K562 (cell line): ENCODE measurements around the gene CROCC2. TPM values are rescaled to one million over a fixed set of nuclear protein-coding genes. Genes with fewer than 3 reads are reported as not detected.

ENCODE experiments used
- ATAC-seq: fragments of 200-7000 bp; cut with Tn5 transposase; 3 replicates; pipeline ENCODE4 v1.9.1; 2020; ENCODE audit warnings: moderate library complexity
- BruUV-seq: library from RNA; stranded (reverse); fragments of 400-500 nt; replicated peaks from 2 replicates; lab custom pipeline; 2021; lab: Mats Ljungman, UMichigan
- CTCF ChIA-PET: fragments of 300-600 bp; formaldehyde crosslinking; extraction: SDS; loops from one replicate; lab custom pipeline; 2021; ENCODE audit warnings: low intra/inter-chr PET ratio; lab: Yijun Ruan, JAX
- POLR2A ChIA-PET: fragments of 300-600, 350-650 bp; sonication (Branson Sonifier 250); formaldehyde crosslinking; extraction: SDS; loops from one replicate; lab custom pipeline; 2021; ENCODE audit warnings: antibody characterized with exemption, inconsistent platforms; lab: Yijun Ruan, JAX
- DNase-seq, 4 experiments: peaks; one replicate each; pipeline versions ENCODE4 v3.0.0 to v3.0.0-alpha.2; 2011 to 2018; ENCODE audit warnings: low spot score in 3 of 4, mixed read lengths in 3 of 4; ENCODE audit errors: extremely low read depth in 1 of 4
- FAIRE-seq: peaks from 2 replicates; lab custom pipeline; 2011; peaks lifted over from hg19 to GRCh38; lab: Jason Lieb, UNC
- H2AFZ ChIP-seq: 2 replicates; pipeline ENCODE4 v1.6.0; 2011; ENCODE audit warnings: low read depth, low read length, control low read depth, inconsistent platforms
- H3K27ac ChIP-seq: fragments of 200-600 bp; 3 replicates; pipeline ENCODE4 v1.8.0; 2011; ENCODE audit warnings: low read depth, mild to moderate bottlenecking, control low read depth, inconsistent platforms, low read length, moderate library complexity, mixed read lengths; ENCODE audit errors: extremely low read depth
- H3K27me3 ChIP-seq, 2 experiments: fragments of 300-600 bp in 1 of 2; 2 replicates in 1 of 2; 3 replicates in 1 of 2; pipeline versions ENCODE4 v1.6.0 to v1.8.0; 2011; ENCODE audit warnings: inconsistent platforms in 2 of 2, low read length in 2 of 2, mild to moderate bottlenecking in 1 of 2, mixed read lengths in 1 of 2, moderate library complexity in 1 of 2; ENCODE audit not compliant: control insufficient read depth in 2 of 2, insufficient read depth in 2 of 2
- H3K36me3 ChIP-seq: fragments of 300-600 bp; 3 replicates; pipeline ENCODE4 v1.8.0; 2011; ENCODE audit warnings: mild to moderate bottlenecking, low read length, inconsistent platforms; ENCODE audit not compliant: control insufficient read depth, insufficient read depth
- H3K4me1 ChIP-seq, 2 experiments: fragments of 200-600 bp in 1 of 2; replicated peaks in 1 of 2; 2 replicates in 1 of 2; 3 replicates in 1 of 2; pipeline versions ENCODE4 v1.5.1 to v1.8.0; 2011; ENCODE audit warnings: inconsistent platforms in 2 of 2, low read length in 2 of 2, mild to moderate bottlenecking in 1 of 2, mixed read lengths in 1 of 2, moderate library complexity in 1 of 2; ENCODE audit not compliant: control insufficient read depth in 2 of 2, insufficient read depth in 2 of 2
- H3K4me2 ChIP-seq: 2 replicates; pipeline ENCODE4 v1.6.1; 2011; ENCODE audit warnings: low read length, control low read depth, inconsistent platforms, mixed read lengths; ENCODE audit not compliant: insufficient read depth
- H3K4me3 ChIP-seq: fragments of 200-600 bp; sonication (generic), shearing (Covaris generic); 2 replicates; pipeline ENCODE4 v1.5.1; 2016; ENCODE audit warnings: control low read depth, inconsistent platforms
- H3K79me2 ChIP-seq: fragments of 200-600 bp; 3 replicates; pipeline ENCODE4 v1.8.0; 2011; ENCODE audit warnings: low read length, inconsistent platforms; ENCODE audit not compliant: control insufficient read depth, insufficient read depth
- H3K9ac ChIP-seq, 2 experiments: 2 replicates each; pipeline versions ENCODE4 v1.6.0 to v1.6.1; 2011; ENCODE audit warnings: low read depth in 2 of 2, low read length in 2 of 2, control low read depth in 1 of 2, inconsistent platforms in 1 of 2, mild to moderate bottlenecking in 1 of 2, mixed read lengths in 1 of 2; ENCODE audit not compliant: insufficient read depth in 1 of 2
- H3K9me1 ChIP-seq: one replicate; pipeline ENCODE4 v1.6.0; 2011; ENCODE audit warnings: inconsistent platforms, mild to moderate bottlenecking, low read length, moderate library complexity; ENCODE audit not compliant: control insufficient read depth, insufficient read depth
- H3K9me3 ChIP-seq: replicated peaks from 2 replicates; pipeline ENCODE4 v1.5.1; 2011; ENCODE audit warnings: low read depth, low read length, inconsistent platforms; ENCODE audit not compliant: control insufficient read depth, insufficient read depth
- H4K20me1 ChIP-seq: replicated peaks from 2 replicates; pipeline ENCODE4 v1.6.1; 2011; ENCODE audit warnings: low read length, inconsistent platforms, mixed read lengths; ENCODE audit not compliant: control insufficient read depth, insufficient read depth
- CTCFL ChIP-seq: IDR thresholded peaks from 2 replicates; pipeline ENCODE4 v1.6.1; 2011; ENCODE audit warnings: borderline replicate concordance, low read depth, mild to moderate bottlenecking, moderate library complexity, low read length; ENCODE audit not compliant: insufficient read depth, poor library complexity, severe bottlenecking
- ETV1 ChIP-seq: fragments of 450-650 bp; conservative IDR thresholded peaks from 2 replicates; pipeline ENCODE4 v1.6.1; 2016; ENCODE audit warnings: missing genetic modification characterization, control low read depth, low read depth, missing compliant biosample characterization
- MTA2 ChIP-seq: fragments of 450-650 bp; IDR thresholded peaks from 2 replicates; pipeline ENCODE4 v1.6.1; 2016; ENCODE audit warnings: low read depth
- NFIC ChIP-seq: fragments of 450-650 bp; IDR thresholded peaks from 2 replicates; pipeline ENCODE4 v1.6.1; 2017; ENCODE audit warnings: mild to moderate bottlenecking, inconsistent platforms
- PHF21A ChIP-seq: fragments of 450-650 bp; IDR thresholded peaks from 2 replicates; pipeline ENCODE4 v1.6.1; 2017; ENCODE audit warnings: low read depth, borderline replicate concordance
- RFX5 ChIP-seq: IDR thresholded peaks from 2 replicates; pipeline ENCODE4 v1.6.1; 2011; ENCODE audit warnings: low read depth, mild to moderate bottlenecking, improper control_type of control experiment, low read length
- RHOXF2B ChIP-seq: fragments of 250-450 bp; sonication (Bioruptor Pico); conservative IDR thresholded peaks from 2 replicates; pipeline ENCODE4 v1.5.1; 2021
- RNF2 ChIP-seq: sonication (generic); IDR thresholded peaks from 2 replicates; pipeline ENCODE4 v1.6.1; 2016
- SMARCA5 ChIP-seq: fragments of 450-650 bp; IDR thresholded peaks from 2 replicates; pipeline ENCODE4 v1.6.1; 2016
- ZFX ChIP-seq: sonication (generic); formaldehyde crosslinking; IDR thresholded peaks from 2 replicates; pipeline ENCODE4 v1.8.0; 2022; ENCODE audit warnings: mild to moderate bottlenecking, missing genetic modification reagents, moderate library complexity
- ZNF316 ChIP-seq: fragments of 450-650 bp; IDR thresholded peaks from 2 replicates; pipeline ENCODE4 v1.6.1; 2016
- ZNF354B ChIP-seq: fragments of 250-450 bp; sonication (Bioruptor Pico); IDR thresholded peaks from 2 replicates; pipeline ENCODE4 v1.4.0; 2020
- ZNF695 ChIP-seq: fragments of 450-650 bp; formaldehyde crosslinking; IDR thresholded peaks from 2 replicates; pipeline ENCODE4 v1.4.0; 2020; ENCODE audit warnings: mild to moderate bottlenecking, moderate library complexity
- WGBS: fragments of 100-300 bp; shearing (Covaris generic); methylation state at CpG from one replicate; pipeline ENCODE4 v1.1.6; 2016; ENCODE audit warnings: low coverage, mixed read lengths; ENCODE audit not compliant: insufficient coverage; ENCODE audit errors: missing lambda C conversion rate; 5-methylcytosine and 5-hydroxymethylcytosine counted together
- in situ Hi-C: fragments of 300-500 bp; cut with MboI; formaldehyde crosslinking; loops from 4 replicates; pipeline ENCODE4 v1.15.0; 2018; ENCODE audit warnings: inconsistent platforms, mixed read lengths
- intact Hi-C: fragments of 100-400 bp; cut with micrococcal nuclease; formaldehyde crosslinking; loops from 2 replicates; pipeline ENCODE4 v1.14.2; 2022
- polyA plus RNA-seq, 8 experiments: library from polyadenylated mRNA; depleted of rRNA in 4 of 8; stranded (reverse) in 5 of 8; unstranded in 3 of 8; fragments of >200 nt; fragmentation: Nextera tagmentation in 2 of 8; fragmentation: Illumina TruSeq in 1 of 8; extraction: Ambion mirVana in 2 of 8; extraction: Trizol in 1 of 8; gene quantifications; 2 replicates each; pipeline versions ENCODE4 v1.2.1 to v1.2.3, GENCODE V29; 2011 to 2014; ENCODE audit warnings: inconsistent platforms in 1 of 8, missing spikeins in 1 of 8
- total RNA-seq, 7 experiments: library from RNA; depleted of rRNA in 6 of 7; stranded (reverse); fragments of >200 nt in 6 of 7; fragmentation: Illumina TruSeq in 2 of 7; extraction: Trizol in 2 of 7; gene quantifications; 2 replicates each; pipeline versions ENCODE4 v1.2.1 to v1.2.3, GENCODE V29; 2011 to 2021; ENCODE audit warnings: low replicate concordance in 1 of 7

CROCC2 gene
- total and polyA plus RNA-seq, 9 of the 15 experiments (the other 6 are each of a cell fraction or from before 2014, with no cell fraction given), result not detected

DNA sequence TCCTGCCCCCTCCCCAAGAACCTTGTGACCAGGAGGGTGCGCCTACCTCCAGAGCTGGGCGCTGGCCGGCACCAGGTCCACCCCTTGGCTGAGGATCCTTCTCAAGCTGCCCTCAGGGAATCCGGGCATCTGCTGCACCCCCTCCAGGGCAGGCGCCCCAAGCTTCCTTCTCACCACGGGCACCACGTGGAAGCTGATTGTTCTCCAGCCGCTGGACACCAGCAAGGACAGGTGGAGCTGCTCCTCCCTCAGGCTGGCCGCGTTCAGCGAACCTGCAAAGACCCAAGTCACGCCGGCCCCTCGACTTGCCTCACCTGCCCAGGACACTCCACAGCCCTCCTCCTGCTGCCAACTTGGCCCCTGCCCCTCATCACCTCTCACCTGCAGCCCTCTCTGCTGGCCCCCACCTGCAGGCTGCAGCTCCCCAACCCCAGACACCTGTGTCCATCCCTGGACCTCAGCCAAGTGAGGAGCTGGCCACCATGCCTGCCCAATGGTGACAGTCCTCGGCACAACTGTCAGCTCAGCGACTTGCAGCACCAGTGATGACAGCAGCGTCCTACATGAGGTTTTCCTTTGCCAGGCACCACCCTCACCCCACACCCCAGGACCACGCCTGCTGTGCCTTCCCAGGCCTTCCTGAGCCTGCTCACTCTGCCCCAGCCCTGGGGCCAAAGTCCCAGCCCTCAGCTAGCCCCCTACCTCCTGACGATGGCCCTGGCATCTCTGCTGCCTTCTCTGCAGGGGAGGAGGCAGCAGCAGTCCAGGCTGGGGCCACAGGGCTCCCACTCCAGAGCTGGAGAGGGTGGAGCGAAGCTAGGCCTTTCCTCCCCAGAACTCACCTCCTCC, 14.4 kb upstream of the CROCC2 start:
- Histone ChIP-seq H3K4me2 (no peak overlapping the region), H3K4me1 (peaks cover 0 to 11% of the 10 kb centered on the region in 2 experiments; a peak in 2 of 5 replicates), H3K4me3 (no peak overlapping the region), H2AFZ (no peak overlapping the region), H3K27ac (no peak overlapping the region), H3K79me2 (no peaks in the 10 kb centered on the region), H3K9ac (no peak overlapping the region), H3K9me3 (no peaks in the 10 kb centered on the region), H3K9me1 (no peaks in the 10 kb centered on the region), H3K27me3 (peaks cover 0 to 11% of the 10 kb centered on the region in 2 experiments; a peak in 3 of 5 replicates), H4K20me1 (no peaks in the 10 kb centered on the region), H3K36me3 (no peaks in the 10 kb centered on the region)
- intact Hi-C loops, result no loop called here
- 5% methylated on average over 8 of the region's 20 CpGs for WGBS
- ChIA-PET POLR2A (interaction anchor here (0.6 to 0.7 kb wide), 2 partner anchors 22 to 57 kb away, joined by 3 read pairs; no protein-coding TSS in a partner anchor), CTCF (no interaction called here)
- DNase-seq (no peak), ATAC-seq (no peak), FAIRE-seq (no peak)
- in situ Hi-C loops, result no loop called here
- TF ChIP-seq ZNF316 (no peak), NFIC (peak; percentile 42; the same call in 1 of the 2 replicates), RNF2 (no peak)
- no TSS peak for BruUV-seq

GRCh38 chr2:240892356-240892755, 13.8 kb upstream of the CROCC2 start:
- no peak for ATAC-seq
- Histone ChIP-seq H4K20me1 (no peaks in the 10 kb centered on the region), H3K27ac (no peak overlapping the region), H3K36me3 (no peaks in the 10 kb centered on the region), H3K9me3 (no peaks in the 10 kb centered on the region), H3K4me1 (peaks cover 0 to 11% of the 10 kb centered on the region in 2 experiments; a peak in 2 of 5 replicates), H3K4me3 (no peak overlapping the region), H3K9me1 (no peaks in the 10 kb centered on the region), H3K79me2 (no peaks in the 10 kb centered on the region), H2AFZ (no peak overlapping the region), H3K9ac (no peak overlapping the region), H3K27me3 (peaks cover 0 to 11% of the 10 kb centered on the region in 2 experiments; a peak in 3 of 5 replicates), H3K4me2 (no peak overlapping the region)
- no peak for FAIRE-seq
- DNase-seq, result no peak
- intact Hi-C loops, result no loop called here
- in situ Hi-C loops, result no loop called here
- ChIA-PET POLR2A (no interaction called here), CTCF (no interaction called here)
- 0% methylated on average over 4 of the region's 9 CpGs for WGBS
- no TSS peak for BruUV-seq
- TF ChIP-seq ZNF695 (no peak), CTCFL (no peak), RHOXF2B (CRISPR knock-in tag) (no peak), ZFX (CRISPR knock-in tag) (no peak), SMARCA5 (no peak), PHF21A (no peak), ZNF354B (no peak), ETV1 (tag) (no peak), RFX5 (no peak), MTA2 (no peak)
